Keratinocyte (primary cell): ENCODE data around the gene CLDN18.

Source experiments
- EZH2 ChIP-seq: IDR thresholded peaks from one replicate; pipeline ENCODE4 v1.6.1; 2012; ENCODE audit warnings: inconsistent platforms, mild to moderate bottlenecking, low read length, moderate library complexity
- TF ChIP-seq, protein P1 (sequence below), 3 experiments: IDR thresholded peaks in 1 of 3; conservative IDR thresholded peaks in 1 of 3; optimal IDR thresholded peaks in 1 of 3; 2 replicates in 2 of 3; 3 replicates in 1 of 3; pipeline versions ENCODE3 to v1.5.1; 2011; ENCODE audit warnings: low read length in 3 of 3, mild to moderate bottlenecking in 3 of 3, moderate library complexity in 2 of 3, control low read depth in 1 of 3, inconsistent platforms in 1 of 3; ENCODE audit not compliant: insufficient read depth in 2 of 3; ENCODE audit errors: extremely low read depth in 1 of 3

GRCh38 chr3:138078901-138079344 lies 69.0 kb downstream of the CLDN18 start:
- TF ChIP-seq, protein P1, sequence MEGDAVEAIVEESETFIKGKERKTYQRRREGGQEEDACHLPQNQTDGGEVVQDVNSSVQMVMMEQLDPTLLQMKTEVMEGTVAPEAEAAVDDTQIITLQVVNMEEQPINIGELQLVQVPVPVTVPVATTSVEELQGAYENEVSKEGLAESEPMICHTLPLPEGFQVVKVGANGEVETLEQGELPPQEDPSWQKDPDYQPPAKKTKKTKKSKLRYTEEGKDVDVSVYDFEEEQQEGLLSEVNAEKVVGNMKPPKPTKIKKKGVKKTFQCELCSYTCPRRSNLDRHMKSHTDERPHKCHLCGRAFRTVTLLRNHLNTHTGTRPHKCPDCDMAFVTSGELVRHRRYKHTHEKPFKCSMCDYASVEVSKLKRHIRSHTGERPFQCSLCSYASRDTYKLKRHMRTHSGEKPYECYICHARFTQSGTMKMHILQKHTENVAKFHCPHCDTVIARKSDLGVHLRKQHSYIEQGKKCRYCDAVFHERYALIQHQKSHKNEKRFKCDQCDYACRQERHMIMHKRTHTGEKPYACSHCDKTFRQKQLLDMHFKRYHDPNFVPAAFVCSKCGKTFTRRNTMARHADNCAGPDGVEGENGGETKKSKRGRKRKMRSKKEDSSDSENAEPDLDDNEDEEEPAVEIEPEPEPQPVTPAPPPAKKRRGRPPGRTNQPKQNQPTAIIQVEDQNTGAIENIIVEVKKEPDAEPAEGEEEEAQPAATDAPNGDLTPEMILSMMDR (optimal IDR thresholded peaks at IDR 0.05 in 1 of 3, IDR thresholded peaks at IDR 0.05 in 1 of 3, conservative IDR thresholded peaks at IDR 0.05 in 1 of 3; ENCODE audit: extremely low read depth in 1 of 3, insufficient read depth in 2 of 3, low read length in 3 of 3), result no peak
- TF ChIP-seq EZH2, result no peak
